Mesenchymal stem cell (in vitro differentiated cells and primary cell): ENCODE measurements around the gene CDH4.

Experiments used
- DNase-seq: peaks from one replicate; pipeline ENCODE4 v3.0.0-alpha.2; 2013
- H2AFZ ChIP-seq: one replicate; pipeline ENCODE4 v1.6.1; 2013; ENCODE audit warnings: low read depth, mild to moderate bottlenecking, control low read depth, inconsistent platforms, low read length, moderate library complexity
- H2AK5ac ChIP-seq: 2 replicates; pipeline ENCODE4 v1.6.1; 2013; ENCODE audit warnings: low read length, moderate library complexity, mild to moderate bottlenecking, inconsistent platforms; ENCODE audit not compliant: severe bottlenecking
- H2BK120ac ChIP-seq: one replicate; pipeline ENCODE4 v1.6.1; 2013; ENCODE audit warnings: low read depth, mild to moderate bottlenecking, inconsistent platforms, low read length, moderate library complexity
- H2BK12ac ChIP-seq, 2 experiments: one replicate each; pipeline ENCODE4 v1.6.1; 2013; ENCODE audit warnings: inconsistent platforms in 2 of 2, low read length in 2 of 2, mild to moderate bottlenecking in 2 of 2, moderate library complexity in 2 of 2, control low read depth in 1 of 2
- H2BK15ac ChIP-seq: one replicate; pipeline ENCODE4 v1.6.1; 2013; ENCODE audit warnings: mild to moderate bottlenecking, low read depth, inconsistent platforms; ENCODE audit not compliant: poor library complexity, severe bottlenecking
- H2BK5ac ChIP-seq: 2 replicates; pipeline ENCODE4 v1.6.1; 2013; ENCODE audit warnings: low read depth, mild to moderate bottlenecking, low read length, control low read depth, inconsistent platforms; ENCODE audit not compliant: poor library complexity, severe bottlenecking
- H3K14ac ChIP-seq, 2 experiments: one replicate each; pipeline ENCODE4 v1.6.1; 2013; ENCODE audit warnings: inconsistent platforms in 2 of 2, low read length in 2 of 2, control low read depth in 1 of 2, mild to moderate bottlenecking in 1 of 2, moderate library complexity in 1 of 2
- H3K18ac ChIP-seq, 2 experiments: one replicate each; pipeline ENCODE4 v1.6.1; 2013; ENCODE audit warnings: inconsistent platforms in 2 of 2, low read length in 2 of 2, control low read depth in 1 of 2, low read depth in 1 of 2, mild to moderate bottlenecking in 1 of 2
- H3K23ac ChIP-seq, 2 experiments: one replicate each; pipeline ENCODE4 v1.6.1; 2013; ENCODE audit warnings: inconsistent platforms in 2 of 2, low read length in 2 of 2, mild to moderate bottlenecking in 2 of 2, moderate library complexity in 2 of 2, control low read depth in 1 of 2
- H3K27ac ChIP-seq: 2 replicates; pipeline ENCODE4 v1.5.1; 2013; ENCODE audit warnings: mild to moderate bottlenecking, moderate library complexity, low read length, control low read depth, inconsistent platforms; ENCODE audit not compliant: poor library complexity, severe bottlenecking
- H3K27me3 ChIP-seq, 2 experiments: 2 replicates each; pipeline versions ENCODE4 v1.6.1 to v1.7.0; 2013; ENCODE audit warnings: low read length in 2 of 2, mild to moderate bottlenecking in 2 of 2, moderate library complexity in 2 of 2, control low read depth in 1 of 2, inconsistent platforms in 1 of 2; ENCODE audit not compliant: control insufficient read depth in 1 of 2, insufficient read depth in 1 of 2
- H3K36me3 ChIP-seq, 2 experiments: 2 replicates each; pipeline versions ENCODE4 v1.6.1 to v1.7.0; 2013; ENCODE audit warnings: low read length in 2 of 2, control low read depth in 1 of 2, inconsistent platforms in 1 of 2, low read depth in 1 of 2, mild to moderate bottlenecking in 1 of 2; ENCODE audit not compliant: insufficient read depth in 2 of 2, control insufficient read depth in 1 of 2
- H3K4ac ChIP-seq, 2 experiments: one replicate each; pipeline ENCODE4 v1.6.1; 2013; ENCODE audit warnings: inconsistent platforms in 2 of 2, low read length in 2 of 2, mild to moderate bottlenecking in 2 of 2, moderate library complexity in 2 of 2, control low read depth in 1 of 2, low read depth in 1 of 2
- H3K4me1 ChIP-seq: 2 replicates; pipeline ENCODE4 v1.6.1; 2013; ENCODE audit warnings: low read depth, low read length, control low read depth; ENCODE audit not compliant: control insufficient read depth, insufficient read depth
- H3K4me2 ChIP-seq: 2 replicates; pipeline ENCODE4 v1.6.1; 2013; ENCODE audit warnings: low read length, mild to moderate bottlenecking, inconsistent platforms; ENCODE audit not compliant: poor library complexity, severe bottlenecking
- H3K4me3 ChIP-seq, 2 experiments: 2 replicates each; pipeline versions ENCODE4 v1.5.1 to v1.7.0; 2013; ENCODE audit warnings: low read length in 2 of 2, mild to moderate bottlenecking in 2 of 2, control low read depth in 1 of 2, low read depth in 1 of 2; ENCODE audit not compliant: insufficient read depth in 1 of 2
- H3K79me1 ChIP-seq: replicated peaks from 2 replicates; pipeline ENCODE4 v1.6.1; 2013; ENCODE audit warnings: mild to moderate bottlenecking, control low read depth, low read length, inconsistent platforms; ENCODE audit not compliant: poor library complexity, severe bottlenecking
- H3K9ac ChIP-seq: 2 replicates; pipeline ENCODE4 v1.7.0; 2013; ENCODE audit warnings: mild to moderate bottlenecking, low read length, moderate library complexity
- H3K9me3 ChIP-seq: 2 replicates; pipeline ENCODE4 v1.7.0; 2013; ENCODE audit warnings: mild to moderate bottlenecking, low read length; ENCODE audit not compliant: control insufficient read depth
- H4K8ac ChIP-seq: one replicate; pipeline ENCODE4 v1.6.1; 2013; ENCODE audit warnings: inconsistent platforms, mild to moderate bottlenecking, low read length, moderate library complexity
- H4K91ac ChIP-seq: one replicate; pipeline ENCODE4 v1.6.1; 2013; ENCODE audit warnings: mild to moderate bottlenecking, low read length, inconsistent platforms
- WGBS: methylation state at CpG from one replicate; pipeline ENCODE4 v1.1.7; 2013; ENCODE audit warnings: mixed read lengths; 5-methylcytosine and 5-hydroxymethylcytosine counted together

Gene CDH4

GRCh38 chr20:61706259-61706961 is 454.3 kb downstream of the CDH4 start:
- Histone ChIP-seq H3K23ac (no peak overlapping the region), H3K4me3 (no peak overlapping the region)
- WGBS = 94% methylated on average over 29 of the region's 29 CpGs

GRCh38 chr20:61708891-61709290 is 456.8 kb downstream of the CDH4 start:
- no peak overlapping the region for H4K8ac ChIP-seq
- H2BK5ac ChIP-seq = no peak overlapping the region
- H4K91ac ChIP-seq = no peak overlapping the region
- no peak overlapping the region for H3K4me3 ChIP-seq
- H3K4me1 ChIP-seq = no peaks in the 10 kb centered on the region
- H2BK15ac ChIP-seq = no peak overlapping the region
- no peak overlapping the region for H3K14ac ChIP-seq
- H3K9me3 ChIP-seq = peaks cover 6% of the 10 kb centered on the region
- H3K18ac ChIP-seq = no peak overlapping the region
- no peak overlapping the region for H2AFZ ChIP-seq
- H3K27ac ChIP-seq = no peak overlapping the region
- no peak overlapping the region for H3K23ac ChIP-seq
- H2BK120ac ChIP-seq = no peak overlapping the region
- H3K9ac ChIP-seq = no peak overlapping the region
- WGBS = 94% methylated on average over 11 of the region's 11 CpGs
- no peaks in the 10 kb centered on the region for H3K36me3 ChIP-seq
- H2BK12ac ChIP-seq = no peak overlapping the region
- H3K4me2 ChIP-seq = no peak overlapping the region
- no peak overlapping the region for H3K4ac ChIP-seq
- no peaks in the 10 kb centered on the region for H3K79me1 ChIP-seq
- no peak overlapping the region for H2AK5ac ChIP-seq
- peaks cover 0 to 4% of the 10 kb centered on the region in 2 experiments for H3K27me3 ChIP-seq
- DNase-seq = no peak

More at GRCh38 chr20:61706259-61706961, 454.3 kb downstream of the CDH4 start:
- H2BK12ac ChIP-seq = no peak overlapping the region
- H3K79me1 ChIP-seq = no peaks in the 10 kb centered on the region
- H3K14ac ChIP-seq = no peak overlapping the region
- no peak overlapping the region for H3K9ac ChIP-seq
- no peaks in the 10 kb centered on the region for H3K36me3 ChIP-seq
- no peak overlapping the region for H2AFZ ChIP-seq
- no peak overlapping the region for H3K18ac ChIP-seq
- no peak overlapping the region for H3K4me2 ChIP-seq
- H4K91ac ChIP-seq = no peak overlapping the region
- no peak overlapping the region for H3K4ac ChIP-seq
- H2AK5ac ChIP-seq = no peak overlapping the region
- H3K27me3 ChIP-seq = peaks cover 0 to 4% of the 10 kb centered on the region in 2 experiments
- no peak overlapping the region for H3K27ac ChIP-seq
- H3K9me3 ChIP-seq = peaks cover 6% of the 10 kb centered on the region
- no peaks in the 10 kb centered on the region for H3K4me1 ChIP-seq
- no peak overlapping the region for H2BK15ac ChIP-seq
- no peak overlapping the region for H2BK5ac ChIP-seq
- H2BK120ac ChIP-seq = no peak overlapping the region
- DNase-seq = no peak
- H4K8ac ChIP-seq = no peak overlapping the region

- Histone ChIP-seq H4K91ac (no peak overlapping the region), H2BK15ac (no peak overlapping the region), H2BK120ac (no peak overlapping the region), H3K9ac (no peak overlapping the region), H2AK5ac (no peak overlapping the region), H3K27ac (no peak overlapping the region), H4K8ac (no peak overlapping the region), H3K23ac (no peak overlapping the region), H3K18ac (no peak overlapping the region), H3K79me1 (no peaks in the 10 kb centered on the region), H3K4me3 (no peak overlapping the region), H3K4ac (no peak overlapping the region), H2AFZ (no peak overlapping the region), H2BK5ac (no peak overlapping the region), H3K14ac (no peak overlapping the region), H3K4me2 (no peak overlapping the region), H3K36me3 (no peaks in the 10 kb centered on the region), H3K27me3 (peaks cover 0 to 3% of the 10 kb centered on the region in 2 experiments), H3K4me1 (no peaks in the 10 kb centered on the region), H2BK12ac (no peak overlapping the region), H3K9me3 (peaks cover 6% of the 10 kb centered on the region)
- DNase-seq = no peak
- over 99% methylated on average over 7 of the region's 8 CpGs for whole genome bisulfite sequencing
Measured at GRCh38 chr20:61710108-61710507, 458.0 kb downstream of the CDH4 start.

GRCh38 chr20:61712688-61713087 is 460.6 kb downstream of the CDH4 start:
- Histone ChIP-seq H2BK12ac (no peak overlapping the region), H3K4me2 (no peak overlapping the region), H2BK15ac (no peak overlapping the region), H3K27ac (no peak overlapping the region), H3K9me3 (no peaks in the 10 kb centered on the region), H4K91ac (no peak overlapping the region), H3K4ac (no peak overlapping the region), H3K14ac (no peak overlapping the region), H3K23ac (no peak overlapping the region), H3K79me1 (no peaks in the 10 kb centered on the region), H4K8ac (no peak overlapping the region), H2AK5ac (no peak overlapping the region), H3K36me3 (no peaks in the 10 kb centered on the region), H3K4me1 (no peaks in the 10 kb centered on the region), H2AFZ (no peak overlapping the region), H3K9ac (no peak overlapping the region), H2BK120ac (no peak overlapping the region), H3K4me3 (no peak overlapping the region), H3K18ac (no peak overlapping the region), H2BK5ac (no peak overlapping the region), H3K27me3 (no peaks in the 10 kb centered on the region)
- DNase-seq = no peak
- WGBS = 69% methylated on average over 9 of the region's 9 CpGs
